ENCODE data around the gene SLC47A1. TPM values are rescaled to one million over a fixed set of nuclear protein-coding genes. Genes with fewer than 3 reads are reported as not detected.

SLC47A1 gene
- total RNA-seq, 1 experiment from 2014 or later = 17.0 TPM

- DNase-seq (ENCODE audit: low read depth, low spot score) = no peak
- in situ Hi-C loops (cut with HindIII; ENCODE audit: low pct_unique_long_range_greater_than_20kb, low sequenced_read_pairs) = no loop called here
Measured at GRCh38 chr17:19544366-19544765, 10.7 kb downstream of the SLC47A1 start.

DNA sequence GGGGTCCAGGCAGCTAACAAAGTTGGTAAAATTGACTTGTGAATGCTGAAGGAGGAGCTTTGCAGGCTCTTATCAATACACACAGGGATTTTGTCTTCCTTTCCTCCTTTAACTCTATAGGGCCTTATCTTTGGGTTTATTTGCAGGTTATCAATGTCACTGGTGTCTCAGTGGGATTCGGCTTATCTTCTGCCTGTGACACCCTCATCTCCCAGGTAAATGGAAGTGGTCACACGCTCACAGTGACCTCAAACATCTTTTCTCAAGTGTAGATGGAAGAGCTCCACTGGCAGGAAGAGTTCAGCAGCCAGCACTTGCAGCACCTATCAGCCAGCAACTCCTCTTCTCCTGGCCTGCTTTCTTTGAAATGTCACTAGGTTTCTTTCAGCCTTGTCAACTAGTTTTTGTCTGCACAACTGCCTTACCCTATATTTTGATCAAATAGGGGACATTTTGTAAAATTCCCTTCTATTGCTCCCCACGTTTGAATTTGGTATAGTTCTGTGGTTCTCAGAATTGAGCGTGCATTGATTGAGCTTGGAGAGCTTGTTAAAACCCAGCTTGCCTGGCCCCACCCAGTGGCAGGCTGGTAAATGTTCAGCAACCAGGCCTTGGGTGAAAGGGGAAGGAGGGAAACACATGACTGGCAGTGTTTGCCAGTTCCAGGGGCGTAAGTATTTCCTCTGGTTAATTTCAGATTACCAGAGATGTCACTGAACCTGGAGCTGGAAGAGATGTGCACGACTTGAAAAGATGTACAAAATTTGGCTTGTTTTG, 12.8 kb downstream of the SLC47A1 start:
- in situ Hi-C loops (cut with HindIII; ENCODE audit: low pct_unique_long_range_greater_than_20kb, low sequenced_read_pairs) = no loop called here
- peak; percentile 49 for DNase-seq (ENCODE audit: low read depth, low spot score)

DNA sequence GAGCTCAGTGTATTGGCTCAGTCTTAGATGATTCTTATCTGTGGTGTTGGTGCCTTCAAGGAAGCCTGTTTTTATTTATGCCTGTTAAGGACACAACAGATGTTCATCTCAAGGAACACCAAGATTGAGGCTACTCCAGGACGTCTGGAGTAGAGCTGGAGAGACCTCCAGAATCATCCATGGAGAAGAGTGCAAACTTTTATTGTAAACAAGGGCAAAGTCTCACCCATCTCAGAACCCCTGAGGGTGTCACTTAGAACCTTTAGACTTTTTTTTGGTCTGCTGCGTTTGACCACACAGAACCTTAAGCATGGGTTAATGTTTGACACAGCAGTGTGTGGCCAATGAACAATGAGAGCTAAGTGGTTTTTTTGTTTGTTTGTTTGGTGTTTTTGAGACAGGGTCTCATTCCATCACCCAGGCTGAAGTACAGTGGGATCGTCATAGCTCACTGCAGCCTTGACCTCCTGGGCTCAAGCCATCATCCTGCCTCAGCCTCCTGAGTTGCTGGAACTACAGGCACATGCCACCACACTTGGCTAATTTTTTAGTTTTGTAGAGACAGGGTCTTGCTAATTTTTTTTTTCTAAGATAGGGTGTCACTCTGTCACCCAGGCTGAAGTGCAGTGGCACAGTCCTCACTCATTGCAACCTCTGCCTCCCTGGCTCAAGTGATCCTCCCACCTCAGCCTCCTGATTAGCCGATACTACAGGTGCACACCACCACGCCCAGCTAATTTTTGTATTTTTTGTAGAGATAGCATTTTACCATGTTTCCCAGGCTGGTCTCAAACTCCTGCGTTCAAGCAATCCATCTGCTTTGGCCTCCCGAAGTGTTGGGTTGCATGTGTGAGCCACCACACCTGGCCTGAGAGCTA, 16.3 kb downstream of the SLC47A1 start:
- in situ Hi-C loops (cut with HindIII; ENCODE audit: low pct_unique_long_range_greater_than_20kb, low sequenced_read_pairs) = no loop called here
- no peak for DNase-seq (ENCODE audit: low read depth, low spot score)

DNA sequence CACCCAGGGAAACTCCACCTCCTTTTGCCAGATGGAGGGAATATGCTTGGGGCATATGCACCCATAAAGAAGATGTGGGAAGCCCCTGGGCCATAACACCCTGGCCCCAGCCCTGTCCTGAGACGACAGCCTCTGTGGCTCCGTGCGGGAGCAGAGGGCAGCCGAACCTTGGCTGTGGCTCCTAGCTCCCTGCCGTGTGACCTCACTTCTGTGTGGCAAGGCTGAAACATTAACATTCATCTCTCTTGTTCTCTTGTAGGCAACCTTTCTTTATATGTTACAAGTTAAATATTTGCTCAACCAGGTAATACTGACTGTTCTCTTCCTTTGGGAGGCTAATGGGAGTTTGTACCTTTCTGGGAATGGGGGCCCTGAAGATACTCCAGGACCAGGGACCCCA, 17.5 kb downstream of the SLC47A1 start:
- in situ Hi-C loops (cut with HindIII; ENCODE audit: low pct_unique_long_range_greater_than_20kb, low sequenced_read_pairs) = no loop called here
- DNase-seq (ENCODE audit: low read depth, low spot score) = no peak

DNA sequence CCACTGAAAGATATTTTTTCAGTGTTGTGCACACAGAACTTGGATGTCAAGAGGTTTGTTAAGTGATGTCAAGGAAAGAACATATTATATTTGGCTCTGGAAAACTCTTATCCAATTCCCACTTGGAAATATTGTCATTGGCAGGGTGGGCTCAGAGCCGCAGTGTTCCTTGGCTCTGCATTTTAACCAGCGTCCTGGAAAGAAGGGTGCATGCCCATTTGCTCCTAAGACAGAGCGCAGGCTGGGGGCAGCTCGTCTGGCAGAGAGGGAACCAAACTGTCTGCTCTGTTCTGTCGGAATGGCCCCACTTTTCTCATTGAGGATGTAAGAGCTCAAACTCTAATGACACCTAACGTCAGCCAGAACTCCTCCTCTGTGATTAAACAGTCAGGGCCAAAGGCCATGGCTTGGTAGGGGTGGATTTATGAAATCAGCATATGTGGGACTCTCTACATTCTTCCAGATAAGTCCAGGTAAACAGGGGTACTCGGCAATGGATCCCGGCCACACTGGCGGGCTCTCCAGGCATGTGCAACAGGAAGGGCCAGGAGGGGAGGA, 18.0 kb downstream of the SLC47A1 start:
- in situ Hi-C loops (cut with HindIII; ENCODE audit: low pct_unique_long_range_greater_than_20kb, low sequenced_read_pairs) = no loop called here
- DNase-seq (ENCODE audit: low read depth, low spot score) = no peak

DNA sequence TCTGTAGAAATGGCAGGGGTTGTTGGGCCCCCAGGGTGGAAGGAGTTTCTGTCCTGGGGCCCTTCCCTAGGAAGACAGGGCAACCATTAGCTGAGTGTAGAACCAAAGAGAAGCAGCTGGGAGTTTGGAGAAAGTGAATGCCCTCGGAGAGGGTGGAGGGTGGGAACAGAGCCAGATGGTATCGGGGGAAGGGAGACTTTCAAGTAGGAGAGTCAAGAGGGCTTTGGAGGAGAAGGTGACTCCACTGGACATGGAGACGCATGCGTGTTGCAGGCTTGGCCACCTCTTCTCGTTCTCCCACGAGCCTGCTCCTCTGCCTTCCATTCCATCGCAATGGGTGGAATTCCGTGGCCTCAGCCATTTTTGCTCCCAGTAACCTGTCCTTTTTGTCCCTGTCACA, 19.4 kb downstream of the SLC47A1 start:
- no peak for DNase-seq (ENCODE audit: low read depth, low spot score)
- in situ Hi-C loops (cut with HindIII; ENCODE audit: low pct_unique_long_range_greater_than_20kb, low sequenced_read_pairs) = no loop called here

- DNase-seq (ENCODE audit: low read depth, low spot score) = no peak
- in situ Hi-C loops (cut with HindIII; ENCODE audit: low pct_unique_long_range_greater_than_20kb, low sequenced_read_pairs) = no loop called here
Measured at GRCh38 chr17:19554393-19554792, 20.7 kb downstream of the SLC47A1 start.

DNA sequence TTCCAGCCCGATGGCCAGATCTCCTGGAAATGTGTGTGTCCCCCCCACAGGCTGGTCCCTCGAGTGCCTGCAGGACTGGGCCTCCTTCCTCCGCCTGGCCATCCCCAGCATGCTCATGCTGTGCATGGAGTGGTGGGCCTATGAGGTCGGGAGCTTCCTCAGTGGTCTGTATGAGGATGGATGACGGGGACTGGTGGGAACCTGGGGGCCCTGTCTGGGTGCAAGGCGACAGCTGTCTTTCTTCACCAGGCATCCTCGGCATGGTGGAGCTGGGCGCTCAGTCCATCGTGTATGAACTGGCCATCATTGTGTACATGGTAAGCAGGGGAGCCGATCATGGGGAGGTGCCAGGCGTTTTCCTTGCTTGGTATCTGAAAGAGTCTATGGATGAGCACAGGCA, 22.1 kb downstream of the SLC47A1 start:
- in situ Hi-C loops (cut with HindIII; ENCODE audit: low pct_unique_long_range_greater_than_20kb, low sequenced_read_pairs) = no loop called here
- DNase-seq (ENCODE audit: low read depth, low spot score) = no peak

DNA sequence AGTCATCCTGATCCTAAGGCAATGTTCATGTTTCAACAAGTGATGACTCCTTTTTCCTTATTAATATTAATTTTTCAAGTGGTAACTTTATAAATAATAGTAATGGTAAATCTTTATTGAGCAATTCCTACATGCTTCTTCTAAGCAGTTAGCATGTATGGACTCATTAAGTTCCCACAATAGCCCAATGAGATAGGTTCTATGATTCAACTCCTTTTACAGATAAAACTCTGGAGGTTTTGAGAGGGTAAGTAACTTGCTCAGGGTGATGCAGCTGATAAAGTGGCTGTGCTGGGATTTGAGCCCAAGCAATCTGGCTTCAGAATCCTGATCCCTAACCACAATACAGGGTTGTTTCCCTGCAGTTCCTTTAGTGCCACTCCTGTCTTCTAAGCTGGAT, 25.3 kb downstream of the SLC47A1 start:
- no peak for DNase-seq (ENCODE audit: low read depth, low spot score)
- in situ Hi-C loops (cut with HindIII; ENCODE audit: low pct_unique_long_range_greater_than_20kb, low sequenced_read_pairs) = no loop called here

GRCh38 chr17:19561697-19562318, 28.2 kb downstream of the SLC47A1 start:
- DNase-seq (ENCODE audit: low read depth, low spot score) = no peak
- in situ Hi-C loops (cut with HindIII; ENCODE audit: low pct_unique_long_range_greater_than_20kb, low sequenced_read_pairs) = no loop called here

- in situ Hi-C loops (cut with HindIII; ENCODE audit: low pct_unique_long_range_greater_than_20kb, low sequenced_read_pairs) = no loop called here
- no peak for DNase-seq (ENCODE audit: low read depth, low spot score)
Measured at GRCh38 chr17:19565817-19566575, 32.3 kb downstream of the SLC47A1 start.

GRCh38 chr17:19567216-19568015, 33.8 kb downstream of the SLC47A1 start:
- DNase-seq (ENCODE audit: low read depth, low spot score) = no peak
- in situ Hi-C loops (cut with HindIII; ENCODE audit: low pct_unique_long_range_greater_than_20kb, low sequenced_read_pairs) = no loop called here

GRCh38 chr17:19568016-19568350, 34.3 kb downstream of the SLC47A1 start:
- in situ Hi-C loops (cut with HindIII; ENCODE audit: low pct_unique_long_range_greater_than_20kb, low sequenced_read_pairs) = no loop called here
- DNase-seq (ENCODE audit: low read depth, low spot score) = no peak

DNA sequence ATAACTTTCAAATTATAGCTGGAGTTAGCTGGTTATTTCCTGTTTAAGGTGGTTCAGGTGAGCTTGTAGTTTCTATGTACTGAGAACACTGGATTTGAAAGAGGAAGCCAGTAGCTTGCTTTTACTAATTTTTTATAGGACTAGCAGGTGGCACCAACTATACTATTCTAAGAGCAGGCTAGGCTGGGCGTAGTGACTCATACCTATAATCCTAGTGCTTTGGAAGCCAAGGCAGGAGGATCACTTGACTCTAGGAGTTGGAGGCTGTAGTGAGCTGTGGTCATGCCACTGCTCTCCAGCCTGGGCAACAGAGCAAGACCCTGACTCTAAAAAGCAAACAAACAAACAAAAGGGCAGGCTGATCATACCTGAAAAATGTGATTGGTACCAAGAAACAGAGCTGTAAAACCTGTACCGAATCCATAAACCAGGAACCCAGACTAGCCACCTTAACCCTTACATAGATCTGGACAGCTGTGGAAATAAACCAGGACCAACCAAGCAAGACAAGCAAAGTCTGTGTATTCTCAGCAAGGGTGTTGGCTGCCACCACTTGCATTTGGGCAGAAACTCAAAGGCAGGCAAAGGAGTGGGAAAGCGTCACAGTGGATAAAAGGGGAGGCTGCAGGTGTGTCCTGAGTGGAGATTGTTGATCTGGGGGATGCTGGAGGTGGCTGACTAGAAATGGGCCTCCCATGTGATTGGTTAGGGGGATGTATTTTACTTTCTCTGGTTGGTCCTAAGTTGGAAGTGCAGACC, 36.3 kb downstream of the SLC47A1 start:
- in situ Hi-C loops (cut with HindIII; ENCODE audit: low pct_unique_long_range_greater_than_20kb, low sequenced_read_pairs) = no loop called here
- DNase-seq (ENCODE audit: low read depth, low spot score) = no peak

DNA sequence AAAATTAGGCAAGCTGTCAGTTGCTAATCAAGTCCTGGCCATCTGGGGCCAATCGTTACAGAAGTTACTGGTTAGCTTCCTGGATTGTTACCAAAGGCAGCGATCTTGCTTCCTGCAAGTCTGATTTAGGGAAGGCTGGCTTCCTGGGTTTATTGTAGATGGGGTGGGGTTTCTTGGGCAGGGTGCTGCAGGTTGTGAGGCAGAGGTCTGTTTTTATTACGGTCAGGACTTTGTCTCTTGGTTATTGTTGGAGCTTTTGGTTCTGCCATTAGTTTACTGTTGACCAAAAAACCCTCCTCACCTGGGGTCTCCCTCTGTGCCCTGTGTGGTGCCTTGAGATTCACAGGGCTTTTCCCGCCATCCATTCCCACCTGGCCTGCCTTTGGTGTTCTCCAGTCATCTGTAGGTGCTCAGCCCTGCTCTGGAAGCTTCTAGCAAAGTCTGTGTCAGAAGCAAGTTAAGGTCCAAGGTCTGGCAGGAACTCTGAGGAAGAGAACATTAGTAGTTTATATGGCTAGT, 36.9 kb downstream of the SLC47A1 start:
- in situ Hi-C loops (cut with HindIII; ENCODE audit: low pct_unique_long_range_greater_than_20kb, low sequenced_read_pairs) = no loop called here
- DNase-seq (ENCODE audit: low read depth, low spot score) = no peak

- in situ Hi-C loops (cut with HindIII; ENCODE audit: low pct_unique_long_range_greater_than_20kb, low sequenced_read_pairs) = no loop called here
- no peak for DNase-seq (ENCODE audit: low read depth, low spot score)
Measured at GRCh38 chr17:19573075-19573474, 39.4 kb downstream of the SLC47A1 start.
